NCI-H2171 (cell line): Measurements from ENCODE around the gene UBLCP1.

ENCODE experiments used
- DNase-seq: peaks from one replicate; lab custom pipeline; 2025; lab: John Stamatoyannopoulos, UW

Gene UBLCP1

GRCh38 chr5:159313197-159313596, 50.1 kb downstream of the UBLCP1 start:
- no peak for DNase-seq

- no peak for DNase-seq
Observed at GRCh38 chr5:159316519-159317383, 53.7 kb downstream of the UBLCP1 start.

GRCh38 chr5:159317849-159318248, 54.8 kb downstream of the UBLCP1 start:
- DNase-seq = no peak

GRCh38 chr5:159318448-159318847, 55.4 kb downstream of the UBLCP1 start:
- no peak for DNase-seq

GRCh38 chr5:159319363-159319762, 56.3 kb downstream of the UBLCP1 start:
- DNase-seq = no peak

GRCh38 chr5:159319832-159320231, 56.7 kb downstream of the UBLCP1 start:
- no peak for DNase-seq

- no peak for DNase-seq
Observed at GRCh38 chr5:159322180-159322579, 59.1 kb downstream of the UBLCP1 start.

GRCh38 chr5:159324102-159324755, 61.1 kb downstream of the UBLCP1 start:
- no peak for DNase-seq

- DNase-seq = no peak
Observed at GRCh38 chr5:159324986-159325385, 61.9 kb downstream of the UBLCP1 start.

- DNase-seq = no peak
Observed at GRCh38 chr5:159330131-159330800, 67.2 kb downstream of the UBLCP1 start, which contains the start of gene IL12B. Gene IL12B, minus strand, starts transcription at chr5:159330487. Its CDS starts 3,705 bp downstream, at chr5:159326782.

- no peak for DNase-seq
Observed at GRCh38 chr5:159331093-159331973, 68.2 kb downstream of the UBLCP1 start.

GRCh38 chr5:159332800-159333544, 69.9 kb downstream of the UBLCP1 start:
- DNase-seq = no peak

GRCh38 chr5:159333545-159333925, 70.4 kb downstream of the UBLCP1 start:
- no peak for DNase-seq
